Activated CD4-positive, alpha-beta T cell treated with anti-CD3 and anti-CD28 coated beads, Interleukin-2, amount 50 U/mL, for 24 hours (primary cell): ENCODE measurements around the gene IFNL1.
"Not testable (repeated sequence)": the region's sequence is repeated elsewhere in the genome, so short reads cannot be mapped to it uniquely, and the experiment has no call there.

ENCODE experiments used
- DNase-seq, 2 donors: peaks; one replicate each; pipeline ENCODE4 v3.0.0-alpha.2; 2020; ENCODE audit warnings: low read depth in 1 of 2, low spot score in 1 of 2

IFNL1 gene

GRCh38 chr19:39270036-39270871 is 26.0 kb upstream of the IFNL1 start:
- no peak for DNase-seq

DNA sequence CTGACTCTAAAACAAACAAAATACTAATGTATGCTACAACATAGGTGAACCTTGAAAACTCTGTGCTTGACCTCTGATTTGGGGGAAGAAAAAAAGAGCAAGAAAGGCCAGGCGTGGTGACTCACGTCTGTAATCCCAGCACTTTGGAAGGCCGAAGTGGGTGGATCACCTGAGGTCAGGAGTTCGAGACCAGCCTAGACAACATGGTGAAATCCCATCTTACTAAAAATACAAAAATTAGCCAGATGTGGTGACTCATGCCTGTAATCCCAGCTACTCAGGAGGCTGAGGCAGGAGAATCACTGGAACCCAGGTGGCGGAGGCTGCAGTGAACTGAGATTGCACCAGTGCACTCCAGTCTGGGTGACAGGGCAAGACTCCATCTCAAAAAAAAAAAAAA is 22.3 kb upstream of the IFNL1 start:
- DNase-seq: not testable (repeated sequence)

DNA sequence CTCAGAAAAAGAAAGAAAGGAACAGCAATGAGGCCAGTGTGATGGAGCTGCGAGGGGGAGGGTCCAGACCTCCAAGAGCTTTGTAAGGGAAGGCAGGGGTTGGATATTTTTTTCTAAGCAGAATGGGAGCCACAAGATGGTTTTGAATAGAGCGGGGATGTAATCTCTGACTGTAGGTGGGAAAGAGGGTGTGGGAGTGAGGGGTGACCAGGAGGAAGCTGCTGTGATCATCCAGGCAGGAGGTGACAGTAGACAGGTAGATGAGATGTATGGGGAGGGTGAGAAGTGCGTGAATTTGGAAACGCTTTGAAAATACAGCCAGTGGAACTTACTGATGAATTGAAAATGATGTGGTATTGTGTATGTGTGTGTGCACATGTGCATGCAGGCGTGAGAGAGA is 20.6 kb upstream of the IFNL1 start:
- DNase-seq: no peak

DNA sequence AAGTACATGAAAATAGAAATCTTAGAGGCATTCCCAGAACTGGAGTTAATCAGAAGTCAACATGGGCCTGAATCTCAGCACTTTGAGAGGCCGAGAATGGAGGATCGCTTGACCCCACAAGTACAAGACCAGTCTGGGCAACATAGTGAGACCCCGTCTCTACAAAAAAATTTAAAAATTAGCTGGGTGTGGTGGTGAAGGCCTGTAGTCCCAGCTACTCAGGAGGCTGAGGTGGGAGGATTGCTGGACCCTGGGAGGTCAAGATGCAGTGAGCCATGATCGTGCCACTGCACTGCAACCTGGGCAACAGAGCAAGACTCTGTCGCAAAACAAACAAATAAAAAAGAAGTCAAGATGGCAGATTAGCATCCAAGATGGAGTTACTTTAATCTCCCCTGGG is 19.5 kb upstream of the IFNL1 start:
- no peak for DNase-seq

GRCh38 chr19:39277598-39277997 is 18.6 kb upstream of the IFNL1 start:
- DNase-seq: no peak

GRCh38 chr19:39282021-39282420 is 14.2 kb upstream of the IFNL1 start:
- no peak for DNase-seq

- DNase-seq: no peak
Measured at GRCh38 chr19:39284032-39284431, 12.2 kb upstream of the IFNL1 start.

- no peak for DNase-seq
Measured at GRCh38 chr19:39293394-39293793, 2.8 kb upstream of the IFNL1 start.

- DNase-seq: no peak
Measured at GRCh38 chr19:39296906-39297305, 699 bp downstream of the IFNL1 start.

DNA sequence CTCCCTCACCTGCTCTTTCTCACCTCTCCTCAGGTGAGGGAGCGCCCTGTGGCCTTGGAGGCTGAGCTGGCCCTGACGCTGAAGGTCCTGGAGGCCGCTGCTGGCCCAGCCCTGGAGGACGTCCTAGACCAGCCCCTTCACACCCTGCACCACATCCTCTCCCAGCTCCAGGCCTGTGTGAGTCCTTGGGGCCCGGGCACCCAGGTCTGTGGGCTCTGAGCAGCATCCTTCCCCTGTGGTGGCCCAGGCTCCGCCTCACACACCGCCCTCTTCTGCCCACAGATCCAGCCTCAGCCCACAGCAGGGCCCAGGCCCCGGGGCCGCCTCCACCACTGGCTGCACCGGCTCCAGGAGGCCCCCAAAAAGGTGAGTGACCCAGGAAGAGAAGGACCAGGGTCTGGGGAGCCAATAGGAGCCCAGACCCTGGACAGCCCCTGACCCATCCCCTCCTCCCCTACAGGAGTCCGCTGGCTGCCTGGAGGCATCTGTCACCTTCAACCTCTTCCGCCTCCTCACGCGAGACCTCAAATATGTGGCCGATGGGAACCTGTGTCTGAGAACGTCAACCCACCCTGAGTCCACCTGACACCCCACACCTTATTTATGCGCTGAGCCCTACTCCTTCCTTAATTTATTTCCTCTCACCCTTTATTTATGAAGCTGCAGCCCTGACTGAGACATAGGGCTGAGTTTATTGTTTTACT is 1.9 kb downstream of the IFNL1 start:
- no peak for DNase-seq

GRCh38 chr19:39299404-39299803 is 3.2 kb downstream of the IFNL1 start:
- DNase-seq: no peak

- DNase-seq: no peak
Measured at GRCh38 chr19:39299832-39300231, 3.6 kb downstream of the IFNL1 start.

DNA sequence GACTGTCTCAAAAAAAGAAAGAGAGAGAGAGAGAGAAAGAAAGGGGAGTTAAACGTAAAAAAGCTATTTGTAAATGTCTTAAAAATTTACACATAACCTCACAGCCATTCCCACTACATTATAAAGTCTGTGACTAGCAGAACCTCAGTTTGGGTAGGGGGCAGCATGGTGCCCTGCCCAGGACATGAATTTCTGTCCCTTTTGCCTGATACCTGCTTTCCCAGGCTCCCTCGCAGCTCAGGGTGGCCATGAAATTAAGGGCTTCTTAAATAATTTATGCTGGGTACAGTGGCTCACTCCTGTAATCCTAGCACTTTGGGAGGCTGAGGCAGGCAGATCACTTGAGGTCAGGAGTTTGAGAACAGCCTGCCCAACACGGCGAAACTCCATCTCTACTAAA is 4.8 kb downstream of the IFNL1 start:
- DNase-seq: no peak

- no peak for DNase-seq
Measured at GRCh38 chr19:39301562-39301961, 5.4 kb downstream of the IFNL1 start.

DNA sequence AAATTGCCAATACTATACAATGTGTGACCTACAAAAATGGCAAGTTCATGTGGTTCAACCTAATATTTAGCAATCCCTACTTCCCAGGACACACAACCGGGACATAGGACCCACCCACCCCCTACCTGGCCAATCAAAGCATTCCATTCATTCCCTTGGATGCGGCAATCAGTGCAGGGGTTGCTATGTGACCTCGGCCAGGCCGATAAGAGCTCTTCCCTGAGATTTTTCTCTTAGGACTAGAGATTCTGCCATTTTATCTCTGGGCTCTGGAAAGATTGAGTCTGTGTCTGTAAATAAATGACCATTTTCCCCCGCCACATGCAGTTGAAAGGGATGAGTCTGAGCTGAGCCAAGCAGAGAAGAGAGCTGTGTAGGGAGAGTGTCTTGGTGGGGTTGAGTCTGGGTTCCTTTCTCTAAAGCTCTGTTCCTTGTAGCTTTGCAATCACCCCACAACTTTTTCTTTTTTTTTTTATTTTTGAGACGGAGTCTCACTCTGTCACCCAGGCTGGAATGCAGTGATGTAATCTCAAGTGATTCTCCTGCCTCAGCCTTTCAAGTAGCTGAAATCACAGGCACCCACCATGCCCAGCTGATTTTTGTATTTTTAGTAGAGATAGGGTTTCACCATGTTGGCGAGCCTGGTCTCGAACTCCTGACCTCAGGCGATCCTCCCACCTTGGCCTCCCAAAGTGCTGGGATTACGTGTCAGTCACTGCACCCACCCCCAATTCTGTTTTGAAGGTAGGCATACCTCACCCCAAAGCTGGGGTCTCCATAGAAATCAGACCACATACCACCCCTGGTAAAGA is 7.4 kb downstream of the IFNL1 start:
- no peak for DNase-seq

DNA sequence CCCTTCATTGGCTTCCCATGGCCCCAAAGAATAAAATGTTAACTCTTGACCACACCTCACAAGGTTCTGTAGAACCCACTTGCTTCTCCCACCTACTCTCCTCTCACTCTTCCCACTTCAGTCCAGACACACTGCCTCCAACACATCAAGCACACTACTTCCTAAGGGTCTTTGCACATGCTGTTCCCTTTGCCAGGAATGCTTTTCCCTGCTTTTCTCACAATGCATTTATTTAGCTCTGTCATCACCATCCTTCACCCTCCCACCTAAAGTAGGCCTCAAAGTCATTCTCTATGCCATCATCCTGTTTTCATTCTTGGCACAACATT is 7.9 kb downstream of the IFNL1 start:
- no peak for DNase-seq

- DNase-seq: no peak
Measured at GRCh38 chr19:39304701-39305571, 8.7 kb downstream of the IFNL1 start.

GRCh38 chr19:39306075-39306474 is 9.9 kb downstream of the IFNL1 start:
- no peak for DNase-seq

- DNase-seq: no peak
Measured at GRCh38 chr19:39307046-39307821, 11.0 kb downstream of the IFNL1 start.

- no peak for DNase-seq
Measured at GRCh38 chr19:39307822-39308530, 11.8 kb downstream of the IFNL1 start.
